HCT116 (cell line): ENCODE measurements around the gene CUBN. TPM values are rescaled to one million over a fixed set of nuclear protein-coding genes. Genes with fewer than 3 reads are reported as not detected.

Experiments
- ATAC-seq: fragments of 200-7000 bp; cut with Tn5 transposase; 2 replicates; pipeline ENCODE4 v1.9.1; 2020; ENCODE audit warnings: mild to moderate bottlenecking, moderate library complexity
- BruUV-seq: library from RNA; stranded (reverse); fragments of 400-500 nt; replicated peaks from 2 replicates; lab custom pipeline; 2021; lab: Mats Ljungman, UMichigan
- CTCF ChIA-PET: fragments of 300-600 bp; sonication (Branson Sonifier 250); formaldehyde crosslinking; loops from one replicate; lab custom pipeline; 2021; ENCODE audit warnings: antibody characterized with exemption; lab: Charles Lee
- POLR2A ChIA-PET: fragments of 300-600, 350-600 bp; sonication (Branson Sonifier 250); formaldehyde crosslinking; loops from one replicate; lab custom pipeline; 2021; ENCODE audit warnings: antibody characterized with exemption; lab: Charles Lee
- RAD21 ChIA-PET, 2 experiments: fragments of 300-600 bp; sonication (Branson Sonifier 250); formaldehyde crosslinking; loops; one replicate each; lab custom pipeline; 2023; ENCODE audit warnings: low total read pairs in 2 of 2; ENCODE audit not compliant: uncharacterized antibody in 2 of 2, unreplicated experiment in 2 of 2, low non-redundant PET in 1 of 2; lab: Charles Lee
- DNase-seq: peaks from one replicate; pipeline ENCODE4 v3.0.0-alpha.2; 2010; ENCODE audit warnings: low read depth, low spot score
- H2AFZ ChIP-seq: fragments of 200-600 bp; shearing (Covaris generic), sonication (generic); 2 replicates; pipeline ENCODE4 v1.6.1; 2017; ENCODE audit warnings: low read depth, mixed run types, mixed read lengths, antibody characterized with exemption, low read length; ENCODE audit not compliant: poor library complexity, severe bottlenecking
- H3K27ac ChIP-seq: 2 replicates; pipeline ENCODE4 v1.5.1; 2012; ENCODE audit warnings: low read depth, low read length
- H3K27me3 ChIP-seq: fragments of 200-600 bp; sonication (generic); 2 replicates; pipeline ENCODE4 v1.6.1; 2016; ENCODE audit warnings: mixed run types, low read length, mixed read lengths; ENCODE audit not compliant: insufficient read depth
- H3K36me3 ChIP-seq, 2 experiments: fragments of 200-500 bp in 1 of 2; fragments of 200-600 bp in 1 of 2; sonication (Bioruptor generic) in 1 of 2; sonication (generic) in 1 of 2; 2 replicates each; pipeline versions ENCODE4 v1.5.1 to v1.6.1; 2014 to 2016; ENCODE audit warnings: low read length in 2 of 2, inconsistent platforms in 1 of 2, mixed read lengths in 1 of 2, mixed run types in 1 of 2; ENCODE audit not compliant: insufficient read depth in 2 of 2, control insufficient read depth in 1 of 2
- H3K4me1 ChIP-seq, 2 experiments: fragments of 200-600 bp in 1 of 2; sonication (generic) in 1 of 2; 2 replicates each; pipeline versions ENCODE4 v1.5.1 to v1.6.1; 2012 to 2017; ENCODE audit warnings: low read length in 2 of 2, inconsistent platforms in 1 of 2, mild to moderate bottlenecking in 1 of 2, mixed read lengths in 1 of 2, mixed run types in 1 of 2, moderate library complexity in 1 of 2; ENCODE audit not compliant: insufficient read depth in 2 of 2, control insufficient read depth in 1 of 2
- H3K4me2 ChIP-seq: fragments of 200-600 bp; sonication (generic); 2 replicates; pipeline ENCODE4 v1.6.1; 2017; ENCODE audit warnings: mixed run types, low read length, mixed read lengths
- H3K4me3 ChIP-seq, 2 experiments: fragments of 200-600 bp in 1 of 2; sonication (generic) in 1 of 2; replicated peaks in 1 of 2; 2 replicates each; pipeline ENCODE4 v1.5.1; 2011 to 2016; ENCODE audit warnings: low read length in 2 of 2, control low read depth in 1 of 2, low read depth in 1 of 2, mild to moderate bottlenecking in 1 of 2, mixed read lengths in 1 of 2, mixed run types in 1 of 2
- H3K79me2 ChIP-seq: fragments of 200-600 bp; sonication (generic); 2 replicates; pipeline ENCODE4 v1.6.1; 2017; ENCODE audit warnings: mild to moderate bottlenecking, mixed run types, low read length, moderate library complexity, mixed read lengths; ENCODE audit not compliant: insufficient read depth
- H3K9ac ChIP-seq: fragments of 200-600 bp; sonication (generic); 2 replicates; pipeline ENCODE4 v1.6.1; 2016; ENCODE audit warnings: low read length, mixed read lengths
- H3K9me2 ChIP-seq: fragments of 200-600 bp; sonication (generic), shearing (Covaris generic); 2 replicates; pipeline ENCODE4 v1.6.1; 2017; ENCODE audit warnings: mixed run types, mild to moderate bottlenecking, moderate library complexity; ENCODE audit not compliant: insufficient read depth
- H3K9me3 ChIP-seq, 2 experiments: fragments of 200-500 bp in 1 of 2; fragments of 200-600 bp in 1 of 2; sonication (Bioruptor generic) in 1 of 2; sonication (generic) in 1 of 2; 2 replicates each; pipeline ENCODE4 v1.6.1; 2014 to 2017; ENCODE audit warnings: low read length in 2 of 2, mixed read lengths in 2 of 2, inconsistent platforms in 1 of 2, low read depth in 1 of 2, mild to moderate bottlenecking in 1 of 2, mixed run types in 1 of 2, moderate library complexity in 1 of 2; ENCODE audit not compliant: control insufficient read depth in 1 of 2, insufficient read depth in 1 of 2
- H4K20me1 ChIP-seq: fragments of 200-600 bp; sonication (generic), shearing (Covaris generic); 2 replicates; pipeline ENCODE4 v1.6.1; 2017; ENCODE audit warnings: mixed run types, mild to moderate bottlenecking, moderate library complexity; ENCODE audit not compliant: insufficient read depth
- EZH2 ChIP-seq: fragments of 200-600 bp; sonication (generic); IDR thresholded peaks from 2 replicates; pipeline ENCODE4 v1.6.1; 2017; ENCODE audit warnings: antibody characterized with exemption, mixed run types
- EZH2phosphoT487 ChIP-seq: fragments of 200-600 bp; IDR thresholded peaks from 2 replicates; pipeline ENCODE4 v1.6.1; 2018; ENCODE audit warnings: antibody characterized with exemption, borderline replicate concordance
- POLR2A ChIP-seq: IDR thresholded peaks from 2 replicates; pipeline ENCODE4 v1.7.0; 2011; ENCODE audit warnings: borderline replicate concordance; ENCODE audit not compliant: insufficient read depth, insufficient read length; ENCODE audit errors: extremely low read depth
- POLR2AphosphoS5 ChIP-seq: IDR thresholded peaks from 2 replicates; pipeline ENCODE4 v1.6.1; 2011; ENCODE audit warnings: mild to moderate bottlenecking, low read depth, low read length, moderate library complexity
- TCF7L2 ChIP-seq: IDR thresholded peaks from 2 replicates; pipeline ENCODE4 v1.7.0; 2011; ENCODE audit warnings: borderline replicate concordance, inconsistent platforms; ENCODE audit not compliant: insufficient read depth, insufficient read length; ENCODE audit errors: extremely low read depth
- ZFX ChIP-seq: fragments of 450-650 bp; IDR thresholded peaks from 2 replicates; pipeline ENCODE4 v1.6.1; 2017
- ZNF274 ChIP-seq: fragments of 200-500 bp; sonication (Bioruptor generic); IDR thresholded peaks from 2 replicates; pipeline ENCODE4 v1.6.1; 2014; ENCODE audit warnings: mild to moderate bottlenecking, low read depth, low read length, inconsistent platforms
- intact Hi-C: fragments of 100-400 bp; cut with micrococcal nuclease; formaldehyde crosslinking; loops from 2 replicates; pipeline ENCODE4 v1.10.0; 2022
- total RNA-seq: library from RNA; stranded (reverse); gene quantifications from one replicate; pipeline ENCODE4 v1.2.1, GENCODE V29; 2021; ENCODE audit not compliant: unreplicated experiment
- TF ChIP-seq, protein P1 (sequence below): IDR thresholded peaks from 2 replicates; pipeline ENCODE4 v1.6.1; 2012
- TF ChIP-seq, protein P2 (sequence below): IDR thresholded peaks from 2 replicates; pipeline ENCODE4 v1.6.1; 2011; ENCODE audit warnings: mild to moderate bottlenecking, low read length, moderate library complexity; ENCODE audit not compliant: insufficient replicate concordance; ENCODE audit errors: extremely low read depth

The CUBN gene
- total RNA-seq, 1 experiment from 2014 or later = 1.2 TPM

DNA sequence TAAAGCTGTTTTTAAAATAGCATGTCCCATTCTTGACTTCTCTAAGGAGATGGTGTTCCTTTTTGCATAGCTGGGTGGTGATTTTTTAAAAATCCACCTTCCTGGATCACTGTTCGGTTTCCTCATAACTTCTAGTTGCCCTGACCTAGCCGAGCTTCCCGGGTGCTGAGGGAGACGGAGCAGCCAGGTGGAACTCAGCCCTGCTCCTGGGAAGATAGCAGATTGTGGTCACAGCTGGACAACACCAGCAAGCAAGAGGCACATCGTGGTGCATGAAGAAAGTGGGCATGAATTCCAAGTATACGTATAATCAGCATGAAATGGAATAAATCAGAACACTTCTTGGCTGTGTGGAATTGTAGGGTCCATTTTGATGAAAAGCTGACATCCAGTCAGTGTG lies 238.9 kb downstream of the CUBN start:
- no TSS peak for BruUV-seq
- ChIA-PET POLR2A (interaction anchor here (0.9 to 1.2 kb wide), 2 partner anchors 20 to 311 kb away, joined by 3 read pairs; partner anchors contain the start of gene TRDMT1), CTCF (interaction anchor here (1.2 kb wide), 1 partner anchor 340 kb away, joined by 5 read pairs; no protein-coding TSS in a partner anchor), RAD21 (no interaction called here)
- Histone ChIP-seq H3K9me2 (no peaks in the 10 kb centered on the region), H3K4me3 (no peak overlapping the region; a peak in 1 of 4 replicates), H3K9me3 (no peaks in the 10 kb centered on the region), H3K4me1 (peaks cover 13 to 25% of the 10 kb centered on the region in 2 experiments; a peak in 3 of 4 replicates), H3K9ac (peak overlapping the region; percentile 52), H3K27ac (peak overlapping the region; percentile 67; the same call in 1 of the 2 replicates), H3K36me3 (no peaks in the 10 kb centered on the region), H3K27me3 (no peaks in the 10 kb centered on the region), H4K20me1 (no peaks in the 10 kb centered on the region), H3K79me2 (no peaks in the 10 kb centered on the region), H3K4me2 (peak overlapping the region; percentile 66), H2AFZ (peak overlapping the region; percentile 96)
- intact Hi-C loops = loop anchor here (1.0 to 2.0 kb wide), 4 partner anchors 173 to 367 kb away; no protein-coding TSS in a partner anchor
- DNase-seq (no peak), ATAC-seq (no peak)
- TF ChIP-seq ZNF274 = no peak
- TF ChIP-seq POLR2AphosphoS5 = no peak
- no peak for TF ChIP-seq TCF7L2
- TF ChIP-seq EZH2 = no peak
- no peak for TF ChIP-seq POLR2A
- TF ChIP-seq, protein P1, sequence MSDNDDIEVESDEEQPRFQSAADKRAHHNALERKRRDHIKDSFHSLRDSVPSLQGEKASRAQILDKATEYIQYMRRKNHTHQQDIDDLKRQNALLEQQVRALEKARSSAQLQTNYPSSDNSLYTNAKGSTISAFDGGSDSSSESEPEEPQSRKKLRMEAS = no peak
- TF ChIP-seq EZH2phosphoT487 = no peak
- TF ChIP-seq, protein P2, sequence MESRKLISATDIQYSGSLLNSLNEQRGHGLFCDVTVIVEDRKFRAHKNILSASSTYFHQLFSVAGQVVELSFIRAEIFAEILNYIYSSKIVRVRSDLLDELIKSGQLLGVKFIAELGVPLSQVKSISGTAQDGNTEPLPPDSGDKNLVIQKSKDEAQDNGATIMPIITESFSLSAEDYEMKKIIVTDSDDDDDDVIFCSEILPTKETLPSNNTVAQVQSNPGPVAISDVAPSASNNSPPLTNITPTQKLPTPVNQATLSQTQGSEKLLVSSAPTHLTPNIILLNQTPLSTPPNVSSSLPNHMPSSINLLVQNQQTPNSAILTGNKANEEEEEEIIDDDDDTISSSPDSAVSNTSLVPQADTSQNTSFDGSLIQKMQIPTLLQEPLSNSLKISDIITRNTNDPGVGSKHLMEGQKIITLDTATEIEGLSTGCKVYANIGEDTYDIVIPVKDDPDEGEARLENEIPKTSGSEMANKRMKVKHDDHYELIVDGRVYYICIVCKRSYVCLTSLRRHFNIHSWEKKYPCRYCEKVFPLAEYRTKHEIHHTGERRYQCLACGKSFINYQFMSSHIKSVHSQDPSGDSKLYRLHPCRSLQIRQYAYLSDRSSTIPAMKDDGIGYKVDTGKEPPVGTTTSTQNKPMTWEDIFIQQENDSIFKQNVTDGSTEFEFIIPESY = no peak
- no peak for TF ChIP-seq ZFX
